Large intestine (tissue), 3 donors: ENCODE results near the gene SRSF7. TPM values are rescaled to one million over a fixed set of nuclear protein-coding genes. Genes with fewer than 3 reads are reported as not detected.
"Not testable (repeated sequence)": the region's sequence is repeated elsewhere in the genome, so short reads cannot be mapped to it uniquely, and the experiment has no call there.

ENCODE experiments used
- DNase-seq, 2 donors: peaks; one replicate each; pipeline versions ENCODE4 v3.0.0 to v3.0.0-alpha.2; 2013
- H3K27ac ChIP-seq: one replicate; pipeline ENCODE4 v1.5.1; 2013; ENCODE audit warnings: low read length
- H3K27me3 ChIP-seq: 2 replicates; pipeline ENCODE4 v1.6.1; 2013; ENCODE audit warnings: low read length; ENCODE audit not compliant: control insufficient read depth, insufficient read depth
- H3K36me3 ChIP-seq: 2 replicates; pipeline ENCODE4 v1.6.1; 2013; ENCODE audit warnings: low read length; ENCODE audit not compliant: control insufficient read depth, insufficient read depth
- H3K4me1 ChIP-seq: one replicate; pipeline ENCODE4 v1.6.1; 2013; ENCODE audit warnings: low read length; ENCODE audit not compliant: control insufficient read depth, insufficient read depth
- H3K4me3 ChIP-seq: one replicate; pipeline ENCODE4 v1.5.1; 2013; ENCODE audit warnings: low read length
- H3K9me3 ChIP-seq: one replicate; pipeline ENCODE4 v1.6.1; 2013; ENCODE audit warnings: mild to moderate bottlenecking, low read depth, low read length, moderate library complexity; ENCODE audit not compliant: control insufficient read depth
- WGBS: methylation state at CpG from one replicate; pipeline ENCODE4 v1.1.5; 2013; ENCODE audit warnings: low lambda C conversion rate; ENCODE audit not compliant: insufficient coverage; 5-methylcytosine and 5-hydroxymethylcytosine counted together
- polyA plus RNA-seq: library from polyadenylated mRNA; unstranded; fragments of 120-200 nt; gene quantifications from one replicate; pipeline ENCODE4 v1.2.1, GENCODE V29; 2013

The SRSF7 gene
- polyA plus RNA-seq, 1 donor = 240 TPM

DNA sequence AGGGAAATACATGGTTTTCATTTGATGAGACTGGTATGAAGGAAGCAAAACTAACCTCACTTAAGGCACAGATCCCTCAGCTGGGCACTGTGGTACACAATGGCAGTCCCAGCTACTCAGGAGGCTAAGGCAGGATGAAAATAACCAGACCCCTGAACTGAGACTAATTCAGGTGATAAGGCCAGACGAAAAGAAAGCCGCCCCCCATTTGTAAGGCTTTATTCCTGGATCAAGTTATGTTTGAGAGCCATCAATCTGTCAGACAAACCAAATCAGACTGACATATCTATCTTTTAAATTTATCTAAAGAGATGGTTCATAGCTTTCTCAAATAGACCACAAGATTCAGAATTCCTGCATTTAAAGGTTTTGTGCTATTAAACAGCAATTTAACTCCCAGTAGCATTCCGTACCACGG, 4.1 kb downstream of the SRSF7 start:
- H3K9me3 ChIP-seq = no peaks in the 10 kb centered on the region
- peaks cover 6% of the 10 kb centered on the region for H3K4me1 ChIP-seq
- H3K36me3 ChIP-seq = peaks cover 61% of the 10 kb centered on the region
- DNase-seq = no peak
- no peak overlapping the region for H3K4me3 ChIP-seq
- no peak overlapping the region for H3K27ac ChIP-seq
- H3K27me3 ChIP-seq = no peaks in the 10 kb centered on the region
- 37% methylated on average over 2 of the region's 4 CpGs for WGBS

DNA sequence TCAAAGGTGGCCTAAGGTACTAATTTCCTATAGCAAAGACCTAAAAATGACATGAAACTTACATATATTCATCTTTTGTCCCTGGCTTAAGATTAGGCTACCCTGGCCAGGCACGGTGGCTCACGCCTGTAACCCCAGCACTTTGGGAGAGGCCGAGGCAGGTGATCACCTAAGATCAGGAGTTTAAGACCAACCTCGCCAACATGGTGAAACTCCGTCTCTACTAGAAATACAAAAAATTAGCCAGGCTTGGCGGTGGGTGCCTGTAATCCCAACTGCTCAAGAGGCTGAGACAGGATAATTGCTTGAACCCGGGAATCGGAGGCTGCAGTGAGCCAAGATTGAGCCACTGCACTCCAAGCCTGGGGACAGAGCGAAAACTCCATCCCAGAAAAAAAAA, 5.9 kb downstream of the SRSF7 start:
- H3K27ac ChIP-seq = no peak overlapping the region
- DNase-seq = no peak
- H3K36me3 ChIP-seq = peaks cover 61% of the 10 kb centered on the region
- H3K9me3 ChIP-seq = no peaks in the 10 kb centered on the region
- no peak overlapping the region for H3K4me3 ChIP-seq
- peaks cover 10% of the 10 kb centered on the region for H3K4me1 ChIP-seq
- H3K27me3 ChIP-seq = no peaks in the 10 kb centered on the region
- 100% methylated on average over 1 of the region's 9 CpGs for WGBS

DNA sequence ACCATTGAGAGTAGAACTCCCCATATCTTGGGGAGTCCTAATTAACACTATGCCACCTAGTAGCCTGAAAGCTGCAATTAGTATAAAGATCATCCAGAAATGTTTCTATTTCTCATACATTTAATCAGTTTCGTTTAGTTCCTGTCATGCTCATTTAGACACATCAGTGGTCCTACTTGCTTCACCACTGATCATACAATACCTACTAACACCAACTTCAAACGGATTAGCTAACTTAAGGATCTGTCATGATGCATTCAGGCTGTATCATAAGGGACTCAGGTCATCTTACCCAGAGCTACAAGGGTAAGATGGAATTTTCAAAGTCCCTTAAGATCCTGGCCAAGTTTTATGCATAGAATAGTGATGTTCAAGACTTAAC, 6.8 kb downstream of the SRSF7 start:
- peaks cover 10% of the 10 kb centered on the region for H3K4me1 ChIP-seq
- H3K4me3 ChIP-seq = no peak overlapping the region
- H3K36me3 ChIP-seq = peaks cover 65% of the 10 kb centered on the region
- H3K27ac ChIP-seq = no peak overlapping the region
- WGBS = 86% methylated on average over 1 of the region's 2 CpGs
- H3K27me3 ChIP-seq = no peaks in the 10 kb centered on the region
- DNase-seq = no peak
- no peaks in the 10 kb centered on the region for H3K9me3 ChIP-seq

DNA sequence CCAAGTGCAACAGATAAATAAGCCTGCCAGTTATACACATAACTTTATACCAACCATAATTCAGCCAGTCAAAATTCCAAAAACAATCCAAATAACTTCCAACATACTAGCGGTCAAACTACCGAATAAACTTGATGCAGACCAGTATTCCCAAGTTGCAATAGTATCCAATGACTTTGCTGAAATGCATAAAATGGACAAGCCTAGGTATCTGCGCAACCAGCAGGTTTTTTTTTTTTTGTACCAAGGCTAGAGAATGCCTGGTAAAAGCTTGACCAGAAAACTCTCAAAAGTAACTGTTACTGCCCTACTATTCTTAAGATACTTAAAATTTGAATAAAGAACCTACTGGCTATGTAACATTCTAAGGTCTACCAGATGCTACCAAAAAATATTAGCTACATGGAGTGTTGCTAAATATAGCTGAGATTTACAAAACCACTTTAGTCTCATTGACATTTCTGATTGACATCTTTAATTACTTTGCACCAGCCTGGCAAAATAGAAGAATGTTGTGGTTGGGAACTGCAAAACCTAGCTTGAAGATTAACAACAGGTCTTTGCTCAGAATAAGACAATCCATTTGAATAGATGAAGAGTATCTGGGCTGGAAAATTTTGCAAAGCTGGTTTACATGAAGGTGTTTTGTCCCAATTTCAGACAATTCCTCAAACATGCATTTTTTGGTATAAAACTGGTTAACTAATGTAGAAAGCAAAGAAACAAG, 7.3 kb downstream of the SRSF7 start:
- DNase-seq = no peak
- no CpG with 5 or more reads among the region's 3 CpGs for WGBS
- Histone ChIP-seq H3K36me3 (peaks cover 61% of the 10 kb centered on the region), H3K4me1 (peaks cover 10% of the 10 kb centered on the region), H3K27ac (no peak overlapping the region), H3K9me3 (no peaks in the 10 kb centered on the region), H3K4me3 (no peak overlapping the region), H3K27me3 (no peaks in the 10 kb centered on the region)

DNA sequence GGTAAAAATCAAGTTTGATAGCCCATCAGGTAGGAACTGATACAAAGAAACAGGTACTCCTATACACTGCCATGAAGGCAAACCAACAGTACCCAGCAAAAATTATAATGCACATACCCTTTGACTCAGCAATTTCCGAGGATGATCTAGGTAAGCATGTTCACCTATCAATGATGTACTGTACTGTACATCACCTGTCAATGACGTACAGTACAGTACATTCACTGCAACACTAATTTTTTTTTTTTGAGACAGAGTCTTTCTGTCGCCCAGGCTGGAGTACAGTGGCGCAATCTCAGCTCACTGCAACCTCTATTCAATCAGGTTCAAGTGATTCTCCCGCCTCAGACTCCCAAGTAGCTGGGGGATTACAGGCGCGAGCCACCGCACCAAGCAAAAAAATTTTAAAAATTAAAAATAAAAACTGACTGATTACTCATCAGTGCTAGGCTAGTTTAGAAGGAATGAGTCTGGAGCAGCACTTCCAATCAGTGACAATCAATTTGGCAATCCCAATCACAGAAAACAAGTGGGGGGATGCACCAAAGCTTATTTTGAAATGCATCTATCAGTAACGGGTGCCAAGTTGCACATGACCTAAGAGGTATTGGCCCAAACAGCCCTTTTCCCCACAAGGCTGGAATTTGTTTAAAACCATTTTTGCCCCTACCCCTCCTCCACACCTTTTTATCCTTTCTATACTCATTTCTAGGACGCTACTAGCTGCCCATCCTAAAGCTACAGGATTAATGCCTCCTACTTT, 8.2 kb downstream of the SRSF7 start:
- DNase-seq = no peak
- Histone ChIP-seq H3K4me1 (peaks cover 10% of the 10 kb centered on the region), H3K36me3 (peaks cover 52% of the 10 kb centered on the region), H3K4me3 (no peak overlapping the region), H3K9me3 (no peaks in the 10 kb centered on the region), H3K27me3 (no peaks in the 10 kb centered on the region), H3K27ac (no peak overlapping the region)
- WGBS = 80% methylated on average over 1 of the region's 10 CpGs

DNA sequence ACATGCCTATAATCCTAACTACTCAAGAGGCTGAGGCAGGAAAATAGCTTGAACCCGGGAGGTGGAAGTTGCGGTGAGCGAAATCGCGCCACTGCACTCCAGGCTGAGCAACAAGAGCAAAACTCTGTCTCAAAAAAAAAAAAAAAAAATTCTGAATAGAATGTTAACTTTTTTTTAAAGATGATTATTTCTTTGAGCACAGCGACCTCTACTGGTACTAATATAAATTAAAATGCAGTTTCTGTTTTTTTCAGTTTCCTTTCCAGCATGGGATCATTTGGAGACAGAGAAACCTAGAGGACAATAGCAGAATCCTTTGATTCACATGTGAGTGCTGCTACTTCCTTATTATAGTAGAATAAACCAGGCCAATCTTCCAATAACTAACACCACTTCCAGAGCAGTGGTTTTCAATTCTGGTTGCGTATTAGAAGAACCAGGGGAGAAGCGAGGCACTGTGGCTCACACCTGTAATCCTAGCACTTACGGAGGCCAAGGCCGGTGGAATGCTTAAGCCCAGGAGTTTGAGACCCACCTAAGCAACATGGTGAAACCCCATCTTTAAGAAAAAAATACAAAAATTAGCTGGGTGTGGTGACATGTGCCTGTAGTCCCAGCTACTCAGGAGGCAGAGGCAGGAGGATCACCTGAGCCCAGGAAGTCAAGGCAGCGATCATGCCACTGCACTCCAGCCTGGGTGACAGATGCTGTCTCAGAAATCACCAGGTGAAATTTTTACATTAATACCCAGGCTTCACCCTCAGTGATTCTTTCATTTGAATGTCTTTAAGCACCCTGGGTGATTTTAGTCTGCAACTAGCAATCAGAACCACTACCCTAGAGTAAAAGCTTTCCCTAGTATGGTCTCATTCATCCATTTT, 10.1 kb downstream of the SRSF7 start:
- H3K9me3 ChIP-seq = no peaks in the 10 kb centered on the region
- H3K4me1 ChIP-seq = peaks cover 4% of the 10 kb centered on the region
- peak overlapping the region; percentile 19 for H3K27ac ChIP-seq
- WGBS = 50% methylated on average over 2 of the region's 11 CpGs
- no peaks in the 10 kb centered on the region for H3K27me3 ChIP-seq
- no peak overlapping the region for H3K4me3 ChIP-seq
- peak in 1 of 2 donors; percentile 41 for DNase-seq
- H3K36me3 ChIP-seq = peaks cover 38% of the 10 kb centered on the region

DNA sequence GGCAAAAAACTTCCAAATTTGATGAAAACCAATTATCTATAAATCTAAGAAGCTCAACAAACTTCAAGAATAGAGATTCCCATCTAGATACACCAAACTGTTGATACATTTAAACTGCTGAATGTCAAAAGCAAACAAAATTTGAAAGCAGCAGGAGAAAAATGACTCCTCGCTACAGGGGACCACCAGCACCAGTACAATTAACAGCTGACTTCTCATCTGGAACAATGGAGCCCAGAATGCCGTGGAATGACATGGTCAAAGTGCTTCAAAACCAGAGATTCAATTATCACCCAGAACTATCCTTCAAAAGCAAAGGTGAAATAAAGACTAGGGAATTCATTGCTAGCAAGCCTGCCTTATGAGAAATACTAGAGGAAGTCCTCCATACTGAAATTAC, 11.6 kb downstream of the SRSF7 start:
- no peak overlapping the region for H3K4me3 ChIP-seq
- peaks cover 26% of the 10 kb centered on the region for H3K36me3 ChIP-seq
- no peaks in the 10 kb centered on the region for H3K9me3 ChIP-seq
- no peak overlapping the region for H3K27ac ChIP-seq
- DNase-seq = no peak
- no peaks in the 10 kb centered on the region for H3K27me3 ChIP-seq
- peaks cover 14% of the 10 kb centered on the region for H3K4me1 ChIP-seq
- 100% methylated on average over 1 of the region's 2 CpGs for WGBS

DNA sequence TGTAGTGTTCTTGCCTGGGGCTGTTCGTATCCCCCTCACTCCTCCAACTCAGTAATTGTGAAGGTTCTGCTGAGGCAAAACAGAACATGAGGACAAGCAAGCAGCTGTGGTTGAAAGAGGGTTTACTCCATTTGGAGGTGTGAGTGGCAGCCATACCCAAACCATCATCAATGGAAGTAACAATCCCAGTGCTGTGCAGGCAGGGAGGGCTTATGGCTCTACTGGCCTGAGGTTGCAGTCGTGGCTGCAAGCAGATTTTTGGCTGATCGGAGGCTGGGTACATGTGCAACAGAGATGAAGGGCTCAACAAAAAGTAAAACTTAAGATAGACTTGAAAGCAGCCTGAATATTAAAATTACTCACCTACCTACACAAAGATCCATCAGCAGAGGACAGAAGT, 13.2 kb downstream of the SRSF7 start:
- Histone ChIP-seq H3K27ac (no peak overlapping the region), H3K4me3 (no peak overlapping the region), H3K4me1 (peaks cover 14% of the 10 kb centered on the region), H3K27me3 (no peaks in the 10 kb centered on the region), H3K36me3 (peaks cover 20% of the 10 kb centered on the region), H3K9me3 (no peaks in the 10 kb centered on the region)
- no peak for DNase-seq
- no CpG with 5 or more reads among the region's 3 CpGs for WGBS

DNA sequence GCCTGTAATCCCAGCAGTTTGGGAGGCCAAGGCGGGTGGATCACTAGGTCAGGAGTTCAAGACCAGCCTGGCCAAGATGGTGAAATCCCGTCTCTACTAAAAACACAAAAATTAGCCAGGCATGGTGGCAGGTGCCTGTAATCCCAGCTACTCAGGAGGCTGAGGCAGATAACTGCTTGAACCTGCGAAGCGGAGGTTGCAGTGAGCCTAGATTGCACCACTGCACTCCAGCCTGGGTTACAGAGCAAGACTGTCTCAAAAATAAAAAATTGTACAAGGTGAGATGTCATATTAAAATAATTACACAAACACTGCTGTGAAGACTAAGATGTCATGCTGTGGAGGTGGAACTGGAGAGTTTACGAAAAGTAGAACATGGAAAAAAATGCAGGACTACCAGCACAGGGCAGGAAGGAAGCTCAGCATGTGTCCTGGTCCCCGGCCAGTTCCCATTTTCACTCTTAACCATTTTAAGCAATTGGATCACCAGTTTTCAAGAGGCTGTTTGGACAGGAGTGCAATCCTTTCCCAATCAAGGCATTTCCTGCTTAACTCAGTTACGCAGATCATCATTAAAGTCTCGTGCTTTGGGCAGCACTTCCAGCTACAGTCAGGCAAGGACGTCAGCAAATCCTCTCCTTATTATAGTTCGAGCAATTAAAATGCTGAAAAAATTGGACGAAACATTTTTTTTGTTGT, 14.0 kb downstream of the SRSF7 start:
- H3K4me3 ChIP-seq, H3K27ac ChIP-seq, H3K9me3 ChIP-seq, H3K27me3 ChIP-seq, DNase-seq: not testable (repeated sequence)
- no CpG with 5 or more reads among the region's 11 CpGs for WGBS
- H3K36me3 ChIP-seq = peaks cover 21% of the 10 kb centered on the region
- H3K4me1 ChIP-seq = peaks cover 14% of the 10 kb centered on the region

DNA sequence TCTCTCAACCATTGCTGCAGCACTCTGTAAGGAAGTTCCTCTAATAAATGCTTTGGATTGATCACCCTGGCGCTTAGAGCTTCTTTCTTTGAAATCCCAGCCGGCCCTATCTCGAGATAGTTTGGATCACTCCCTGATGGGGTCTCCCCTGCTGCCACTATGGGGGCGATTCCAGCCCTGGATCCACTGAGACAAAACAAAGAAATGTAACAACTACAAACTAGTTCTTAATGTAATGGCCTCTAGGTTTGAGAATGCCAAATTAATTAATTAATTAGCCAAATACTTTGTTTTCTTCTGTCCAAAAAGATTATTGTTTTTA, 15.2 kb downstream of the SRSF7 start:
- peak overlapping the region; percentile 43 for H3K27ac ChIP-seq
- no CpG with 5 or more reads among the region's 4 CpGs for WGBS
- no peak for DNase-seq
- H3K9me3 ChIP-seq = no peaks in the 10 kb centered on the region
- peaks cover 10% of the 10 kb centered on the region for H3K4me1 ChIP-seq
- H3K4me3 ChIP-seq = no peak overlapping the region
- peaks cover 31% of the 10 kb centered on the region for H3K36me3 ChIP-seq
- H3K27me3 ChIP-seq = no peaks in the 10 kb centered on the region
